MM.1S (cell line): ENCODE data around the gene VPS8.

ENCODE experiments used
- DNase-seq: peaks from one replicate; pipeline ENCODE4 v3.0.0-alpha.2; 2015
- H2AFZ ChIP-seq: fragments of 300-600 bp; sonication (generic); 2 replicates; pipeline ENCODE4 v1.6.0; 2016; ENCODE audit warnings: antibody characterized with exemption, low read length
- H3F3A ChIP-seq: fragments of 300-600 bp; sonication (generic); 2 replicates; pipeline ENCODE4 v1.6.1; 2016; ENCODE audit warnings: mild to moderate bottlenecking, antibody characterized with exemption, low read length, moderate library complexity, mixed read lengths; ENCODE audit not compliant: insufficient read depth
- H3K27ac ChIP-seq: fragments of 300-600 bp; sonication (generic); 2 replicates; pipeline ENCODE4 v1.5.1; 2016; ENCODE audit warnings: mild to moderate bottlenecking, low read length
- H3K27me3 ChIP-seq: fragments of 300-600 bp; sonication (generic); replicated peaks from 2 replicates; pipeline ENCODE4 v1.6.0; 2016; ENCODE audit warnings: low read length; ENCODE audit not compliant: insufficient read depth
- H3K36me3 ChIP-seq: fragments of 300-600 bp; sonication (generic); replicated peaks from 2 replicates; pipeline ENCODE4 v1.6.1; 2016; ENCODE audit warnings: mild to moderate bottlenecking, low read length, mixed read lengths; ENCODE audit not compliant: insufficient read depth
- H3K4me1 ChIP-seq: fragments of 300-600 bp; sonication (generic); 2 replicates; pipeline ENCODE4 v1.6.1; 2016; ENCODE audit warnings: low read length, mixed read lengths
- H3K4me2 ChIP-seq: fragments of 300-600 bp; sonication (generic); 2 replicates; pipeline ENCODE4 v1.6.0; 2016; ENCODE audit warnings: low read depth, low read length
- H3K4me3 ChIP-seq: fragments of 300-600 bp; sonication (generic); 2 replicates; pipeline ENCODE4 v1.5.1; 2016; ENCODE audit warnings: low read length, mixed read lengths
- H3K79me2 ChIP-seq: fragments of 300-600 bp; sonication (generic); 2 replicates; pipeline ENCODE4 v1.6.1; 2016; ENCODE audit warnings: mixed run types, low read length, mixed read lengths
- H3K9ac ChIP-seq: fragments of 300-600 bp; sonication (generic); 2 replicates; pipeline ENCODE4 v1.6.1; 2016; ENCODE audit warnings: low read length, mixed read lengths
- H3K9me2 ChIP-seq: fragments of 300-600 bp; sonication (generic); replicated peaks from 2 replicates; pipeline ENCODE4 v1.6.1; 2016; ENCODE audit warnings: mild to moderate bottlenecking, low read length, mixed read lengths; ENCODE audit not compliant: insufficient read depth
- H3K9me3 ChIP-seq: fragments of 300-600 bp; sonication (generic); replicated peaks from 2 replicates; pipeline ENCODE4 v1.6.1; 2016; ENCODE audit warnings: mild to moderate bottlenecking, low read length, mixed read lengths; ENCODE audit not compliant: insufficient read depth
- H4K20me1 ChIP-seq: fragments of 300-600 bp; sonication (generic); 2 replicates; pipeline ENCODE4 v1.6.1; 2016; ENCODE audit warnings: mild to moderate bottlenecking, low read length, moderate library complexity, mixed read lengths; ENCODE audit not compliant: insufficient read depth
- EZH2 ChIP-seq: fragments of 300-600 bp; sonication (generic); optimal IDR thresholded peaks from 2 replicates; pipeline ENCODE3; 2017; ENCODE audit warnings: low read depth, mild to moderate bottlenecking, antibody characterized with exemption, low read length, mixed read lengths
- EZH2phosphoT487 ChIP-seq: fragments of 300-600 bp; sonication (generic); IDR thresholded peaks from 2 replicates; pipeline ENCODE4 v1.6.1; 2018; ENCODE audit warnings: antibody characterized with exemption, low read length
- TF ChIP-seq, protein P1 (sequence below): fragments of 300-600 bp; sonication (generic); IDR thresholded peaks from 2 replicates; pipeline ENCODE4 v1.5.1; 2016; ENCODE audit warnings: antibody characterized with exemption, low read length, mixed read lengths

Gene VPS8

DNA sequence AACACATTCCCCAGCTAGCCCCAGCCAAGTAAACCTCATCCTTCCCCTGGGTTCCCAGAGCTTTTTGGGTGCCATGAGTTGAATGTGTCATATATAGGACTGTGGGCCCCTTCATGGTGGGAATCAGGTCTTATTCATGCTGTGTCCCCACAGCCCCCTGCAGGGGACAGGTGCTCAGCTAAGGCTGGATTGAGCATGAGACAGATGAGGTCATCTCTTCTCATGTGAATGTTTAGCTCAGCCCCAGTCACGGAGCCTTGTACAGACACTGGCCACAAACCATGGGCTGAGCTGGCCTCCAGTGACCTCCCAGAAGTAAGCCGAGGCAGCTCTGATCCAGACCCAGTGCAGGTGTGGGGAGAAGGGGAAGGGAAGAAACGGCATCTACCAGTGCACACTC is 270.2 kb downstream of the VPS8 start:
- Histone ChIP-seq H4K20me1 (no peaks in the 10 kb centered on the region), H3K79me2 (no peaks in the 10 kb centered on the region), H2AFZ (no peak overlapping the region), H3K9me2 (no peaks in the 10 kb centered on the region), H3K27me3 (no peaks in the 10 kb centered on the region), H3K4me1 (peaks cover 11% of the 10 kb centered on the region), H3K9me3 (no peaks in the 10 kb centered on the region), H3K9ac (no peak overlapping the region), H3F3A (0 out of 2 replicates have a peak, but pooled peaks cover 2% of the 10 kb centered on the region), H3K27ac (no peak overlapping the region), H3K36me3 (no peaks in the 10 kb centered on the region), H3K4me3 (no peak overlapping the region), H3K4me2 (no peak overlapping the region)
- no peak for TF ChIP-seq EZH2phosphoT487
- TF ChIP-seq, protein P1, sequence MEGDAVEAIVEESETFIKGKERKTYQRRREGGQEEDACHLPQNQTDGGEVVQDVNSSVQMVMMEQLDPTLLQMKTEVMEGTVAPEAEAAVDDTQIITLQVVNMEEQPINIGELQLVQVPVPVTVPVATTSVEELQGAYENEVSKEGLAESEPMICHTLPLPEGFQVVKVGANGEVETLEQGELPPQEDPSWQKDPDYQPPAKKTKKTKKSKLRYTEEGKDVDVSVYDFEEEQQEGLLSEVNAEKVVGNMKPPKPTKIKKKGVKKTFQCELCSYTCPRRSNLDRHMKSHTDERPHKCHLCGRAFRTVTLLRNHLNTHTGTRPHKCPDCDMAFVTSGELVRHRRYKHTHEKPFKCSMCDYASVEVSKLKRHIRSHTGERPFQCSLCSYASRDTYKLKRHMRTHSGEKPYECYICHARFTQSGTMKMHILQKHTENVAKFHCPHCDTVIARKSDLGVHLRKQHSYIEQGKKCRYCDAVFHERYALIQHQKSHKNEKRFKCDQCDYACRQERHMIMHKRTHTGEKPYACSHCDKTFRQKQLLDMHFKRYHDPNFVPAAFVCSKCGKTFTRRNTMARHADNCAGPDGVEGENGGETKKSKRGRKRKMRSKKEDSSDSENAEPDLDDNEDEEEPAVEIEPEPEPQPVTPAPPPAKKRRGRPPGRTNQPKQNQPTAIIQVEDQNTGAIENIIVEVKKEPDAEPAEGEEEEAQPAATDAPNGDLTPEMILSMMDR = no peak
- TF ChIP-seq EZH2 = no peak
- DNase-seq = no peak

DNA sequence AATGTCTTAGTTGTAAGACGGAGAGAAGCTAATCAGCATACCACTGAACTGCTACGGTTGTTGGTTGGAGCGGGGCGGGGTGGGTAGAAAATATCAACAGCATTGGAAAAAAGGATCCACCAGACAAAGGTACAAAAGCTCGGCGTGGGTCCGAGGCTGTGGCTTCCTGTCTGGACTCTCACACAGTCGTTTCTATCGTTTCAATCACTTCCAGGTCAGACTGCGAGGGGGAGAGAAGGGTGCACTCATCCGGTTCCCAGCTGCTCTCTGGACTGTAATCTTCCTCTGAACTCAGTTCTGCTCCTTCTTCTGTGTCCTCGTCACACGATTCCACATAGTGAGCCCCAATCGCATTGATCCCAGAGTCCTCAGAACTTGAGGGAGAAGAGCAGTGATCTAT is 270.9 kb downstream of the VPS8 start:
- TF ChIP-seq EZH2 (no peak), EZH2phosphoT487 (no peak)
- TF ChIP-seq, protein P1 = no peak
- H3K27ac ChIP-seq = no peak overlapping the region
- no peaks in the 10 kb centered on the region for H3K9me2 ChIP-seq
- H3K36me3 ChIP-seq = no peaks in the 10 kb centered on the region
- 0 out of 2 replicates have a peak, but pooled peaks cover 8% of the 10 kb centered on the region for H3F3A ChIP-seq
- H3K4me3 ChIP-seq = no peak overlapping the region
- H3K4me1 ChIP-seq = peaks cover 14% of the 10 kb centered on the region
- no peak overlapping the region for H3K9ac ChIP-seq
- H3K79me2 ChIP-seq = no peaks in the 10 kb centered on the region
- H3K27me3 ChIP-seq = no peaks in the 10 kb centered on the region
- H2AFZ ChIP-seq = no peak overlapping the region
- no peak overlapping the region for H3K4me2 ChIP-seq
- H4K20me1 ChIP-seq = no peaks in the 10 kb centered on the region
- H3K9me3 ChIP-seq = no peaks in the 10 kb centered on the region
- no peak for DNase-seq

DNA sequence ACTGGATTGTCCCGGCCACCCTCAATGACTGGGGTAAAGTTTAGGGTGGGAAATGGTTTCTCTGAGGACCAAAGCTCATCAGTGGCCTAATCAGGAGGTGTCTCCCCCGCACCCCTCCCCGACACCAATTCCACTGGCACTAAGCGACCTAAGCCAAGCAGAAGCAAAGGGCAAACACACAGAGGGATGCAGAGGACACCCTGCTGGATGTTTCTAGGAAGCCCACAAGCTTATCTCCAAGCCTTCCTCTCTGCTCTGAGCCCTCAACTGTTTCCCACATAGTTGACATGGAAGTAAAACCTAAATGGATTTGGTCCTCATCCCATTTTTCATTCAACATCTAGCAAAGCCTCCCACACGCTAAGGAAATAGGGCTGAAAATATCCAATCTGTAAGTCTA is 272.4 kb downstream of the VPS8 start:
- Histone ChIP-seq H3K4me3 (no peak overlapping the region), H3K79me2 (no peaks in the 10 kb centered on the region), H3K27me3 (no peaks in the 10 kb centered on the region), H3K4me1 (peaks cover 12% of the 10 kb centered on the region), H3F3A (0 out of 2 replicates have a peak, but pooled peaks cover 8% of the 10 kb centered on the region), H2AFZ (no peak overlapping the region), H3K36me3 (no peaks in the 10 kb centered on the region), H3K9ac (no peak overlapping the region), H4K20me1 (no peaks in the 10 kb centered on the region), H3K9me2 (no peaks in the 10 kb centered on the region), H3K4me2 (no peak overlapping the region), H3K9me3 (no peaks in the 10 kb centered on the region), H3K27ac (no peak overlapping the region)
- no peak for DNase-seq
- TF ChIP-seq, protein P1 = no peak
- no peak for TF ChIP-seq EZH2
